Stomach (tissue), 4 donors: ENCODE measurements around the gene FNDC3B.

ENCODE experiments used
- CTCF ChIP-seq, 7 experiments: fragments of 450-650 bp in 4 of 7; fragments of 200-600 bp in 3 of 7; sonication (generic) in 3 of 7; IDR thresholded peaks; one replicate each; pipeline ENCODE4 v1.5.1; 2016 to 2019; ENCODE audit warnings: antibody characterized with exemption in 7 of 7, control low read depth in 2 of 7, mild to moderate bottlenecking in 1 of 7
- POLR2AphosphoS5 ChIP-seq, 3 donors: sonication (generic); formaldehyde crosslinking; IDR thresholded peaks; one replicate each; pipeline ENCODE4 v1.6.1; 2016; ENCODE audit warnings: antibody characterized with exemption in 3 of 3

DNA sequence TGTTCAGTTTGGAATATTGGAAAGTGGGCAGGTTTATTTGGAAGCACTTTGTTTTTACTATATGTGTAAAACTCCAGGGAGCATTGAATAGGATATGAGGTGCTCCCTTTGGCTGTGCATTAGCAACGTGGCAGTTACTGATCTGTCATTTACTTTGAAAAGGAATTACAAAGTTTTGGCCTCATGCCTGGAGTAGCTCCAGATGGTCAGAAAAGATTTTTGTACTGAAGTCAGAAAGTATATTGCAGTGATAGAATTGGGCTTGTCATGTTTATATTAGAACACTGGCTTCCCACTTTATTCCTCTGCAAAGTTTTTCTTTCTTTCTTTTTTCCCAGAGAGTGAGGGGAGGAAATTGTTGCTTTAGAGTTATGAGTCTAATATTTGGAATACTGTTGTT is 26.1 kb downstream of the FNDC3B start:
- TF ChIP-seq POLR2AphosphoS5 (IDR thresholded peaks at IDR 0.05) (no peak), CTCF (IDR thresholded peaks at IDR 0.05) (no peak)
